VCaP (cell line): ENCODE measurements around the gene SGK1.
"Not testable (repeated sequence)": the region's sequence is repeated elsewhere in the genome, so short reads cannot be mapped to it uniquely, and the experiment has no call there.

Source experiments
- H3K27ac ChIP-seq: fragments of 450-650 bp; 2 replicates; pipeline ENCODE4 v1.5.1; 2017
- CTCF ChIP-seq: fragments of 450-650 bp; conservative IDR thresholded peaks from 2 replicates; pipeline ENCODE4 v1.5.1; 2017; ENCODE audit warnings: mild to moderate bottlenecking, moderate library complexity

The SGK1 gene

DNA sequence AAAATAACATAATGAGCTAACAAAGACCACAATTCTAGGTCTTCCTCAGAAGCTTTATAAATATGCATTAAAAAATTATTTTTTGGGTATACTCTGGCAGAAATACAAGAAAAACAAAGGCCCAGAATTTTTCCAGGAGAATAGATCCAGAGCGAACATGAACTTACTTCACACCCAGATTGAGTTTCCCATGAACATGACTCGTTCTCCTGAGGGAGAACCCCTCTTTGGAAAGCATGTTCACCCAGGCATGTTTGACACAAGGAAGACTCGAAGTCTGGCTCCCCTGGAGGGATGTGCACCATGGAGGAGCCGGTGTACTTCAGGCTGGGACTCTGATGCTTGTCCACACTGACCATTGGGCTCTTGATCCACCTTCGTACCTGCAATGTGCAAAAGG is 56.1 kb downstream of the SGK1 start:
- no peak overlapping the region for H3K27ac ChIP-seq
- no peak for TF ChIP-seq CTCF

DNA sequence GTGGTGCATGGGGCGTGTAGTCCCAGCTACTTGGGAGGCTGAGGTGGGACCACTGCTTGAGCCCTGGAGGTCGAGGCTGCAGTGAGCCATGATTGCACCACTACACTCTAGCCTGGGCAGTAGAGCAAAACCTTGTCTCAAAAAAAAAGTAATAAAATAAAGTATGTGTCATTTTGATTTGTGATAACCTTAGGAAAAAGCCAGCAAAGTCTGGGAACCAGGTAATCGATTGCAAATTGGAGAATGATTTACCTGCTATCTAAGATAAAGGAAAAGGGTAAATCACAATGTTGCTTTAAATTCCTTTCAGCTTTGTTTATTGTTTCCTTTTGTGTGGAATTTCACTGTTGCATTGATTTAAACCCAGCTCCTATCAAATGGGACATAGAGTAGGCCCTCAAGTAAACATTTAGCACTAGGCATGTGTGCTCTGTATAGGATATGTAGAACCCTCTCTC is 59.0 kb downstream of the SGK1 start:
- TF ChIP-seq CTCF = no peak
- no peak overlapping the region for H3K27ac ChIP-seq

DNA sequence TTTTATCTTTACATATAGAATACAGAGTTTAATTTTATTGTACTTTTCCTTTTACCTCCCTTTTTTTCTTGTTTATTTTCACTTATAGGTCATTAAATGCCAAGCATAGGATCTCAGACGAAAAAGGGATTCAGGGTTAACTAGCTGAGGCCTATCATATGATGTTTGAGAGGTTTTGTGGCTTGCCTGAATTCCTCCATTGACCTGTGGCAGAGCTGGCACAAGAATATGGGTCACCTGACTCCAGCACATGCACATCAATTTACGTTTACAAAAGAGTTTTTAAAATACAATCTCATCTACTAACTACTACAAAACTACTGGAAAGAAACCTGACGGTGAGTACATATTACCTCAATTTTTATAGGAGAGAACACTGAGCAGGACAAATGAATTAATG is 60.4 kb downstream of the SGK1 start:
- no peak for TF ChIP-seq CTCF
- no peak overlapping the region for H3K27ac ChIP-seq

DNA sequence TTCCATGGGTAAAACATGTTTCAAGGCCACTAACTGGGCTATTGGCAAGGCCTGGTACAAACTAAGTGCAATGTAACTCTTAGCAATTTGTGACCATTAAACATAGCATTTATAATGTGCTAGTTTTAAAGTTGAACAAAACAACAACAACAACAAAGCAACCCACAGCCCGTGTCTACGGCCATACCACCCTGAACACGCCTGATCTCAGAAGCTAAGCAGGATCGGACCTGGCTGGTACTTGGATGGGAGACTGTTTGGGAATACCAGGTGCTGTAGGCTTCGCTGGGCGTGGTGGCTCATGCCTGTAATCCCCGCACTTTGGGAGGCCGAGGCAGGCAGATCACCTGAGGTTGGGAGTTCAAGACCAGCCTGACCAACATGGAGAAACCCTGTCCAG is 61.0 kb downstream of the SGK1 start:
- no peak overlapping the region for H3K27ac ChIP-seq
- no peak for TF ChIP-seq CTCF

DNA sequence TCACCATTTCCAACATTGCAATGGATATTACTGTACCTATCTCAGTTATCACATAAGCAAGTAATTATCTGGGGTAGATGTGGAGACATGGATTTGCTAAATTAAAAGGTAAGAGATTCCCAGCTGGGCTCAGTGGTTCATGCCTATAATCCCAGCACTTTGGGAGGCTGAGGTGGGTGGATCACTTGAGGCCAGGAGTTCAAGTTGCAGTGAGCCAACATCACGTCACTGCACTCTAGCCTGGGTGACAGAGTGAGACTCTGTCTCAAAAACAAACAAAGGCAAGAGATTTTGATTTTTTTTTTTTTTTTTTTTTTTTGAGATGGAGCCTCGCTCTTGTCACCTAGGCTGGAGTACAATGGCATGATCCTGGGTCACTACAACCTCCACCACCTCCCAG is 62.6 kb downstream of the SGK1 start:
- H3K27ac ChIP-seq = not testable (repeated sequence)

- no peak overlapping the region for H3K27ac ChIP-seq
- no peak for TF ChIP-seq CTCF
These were observed 63.8 kb downstream of the SGK1 start for GRCh38 chr6:134254118-134254517.

GRCh38 chr6:134253681-134254080 is 64.2 kb downstream of the SGK1 start:
- TF ChIP-seq CTCF = no peak

DNA sequence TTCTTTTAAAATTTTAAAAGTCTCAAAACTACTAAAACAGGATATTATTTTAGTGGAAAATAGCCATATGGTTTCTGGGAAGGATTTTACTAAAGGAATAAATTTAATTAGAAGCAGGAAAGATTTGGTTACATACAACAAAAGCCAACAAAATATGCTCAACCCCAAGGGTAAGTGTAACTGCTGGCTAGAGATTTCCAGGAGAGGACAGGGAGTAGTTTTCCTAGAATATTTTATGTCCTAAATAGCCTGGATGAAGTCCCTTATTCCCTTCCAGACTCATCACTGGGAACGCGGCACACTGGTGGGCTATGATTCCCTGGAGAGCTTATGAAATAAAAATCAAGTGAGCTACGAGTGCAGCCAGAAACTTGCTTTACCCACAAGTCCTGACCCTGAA is 66.6 kb downstream of the SGK1 start:
- TF ChIP-seq CTCF = no peak
- H3K27ac ChIP-seq = no peak overlapping the region

More at GRCh38 chr6:134253681-134254080, 64.2 kb downstream of the SGK1 start:
- H3K27ac ChIP-seq = no peak overlapping the region
